Fibroblast of lung (primary cell): ENCODE results near the gene DOCK3.
"Not testable (repeated sequence)": the region's sequence is repeated elsewhere in the genome, so short reads cannot be mapped to it uniquely, and the experiment has no call there.

Experiments
- EZH2 ChIP-seq: IDR thresholded peaks from 2 replicates; pipeline ENCODE4 v1.5.1; 2012; ENCODE audit warnings: low read length, control low read depth, mild to moderate bottlenecking; ENCODE audit errors: missing control alignments
- TF ChIP-seq, protein P1 (sequence below), 2 donors: IDR thresholded peaks in 1 of 2; conservative IDR thresholded peaks in 1 of 2; 1 replicate in 1 of 2; 2 replicates in 1 of 2; pipeline ENCODE4 v1.5.1; 2011 to 2012; ENCODE audit warnings: low read length in 2 of 2, control low read depth in 1 of 2, inconsistent platforms in 1 of 2, low read depth in 1 of 2, mild to moderate bottlenecking in 1 of 2

- TF ChIP-seq, protein P1, sequence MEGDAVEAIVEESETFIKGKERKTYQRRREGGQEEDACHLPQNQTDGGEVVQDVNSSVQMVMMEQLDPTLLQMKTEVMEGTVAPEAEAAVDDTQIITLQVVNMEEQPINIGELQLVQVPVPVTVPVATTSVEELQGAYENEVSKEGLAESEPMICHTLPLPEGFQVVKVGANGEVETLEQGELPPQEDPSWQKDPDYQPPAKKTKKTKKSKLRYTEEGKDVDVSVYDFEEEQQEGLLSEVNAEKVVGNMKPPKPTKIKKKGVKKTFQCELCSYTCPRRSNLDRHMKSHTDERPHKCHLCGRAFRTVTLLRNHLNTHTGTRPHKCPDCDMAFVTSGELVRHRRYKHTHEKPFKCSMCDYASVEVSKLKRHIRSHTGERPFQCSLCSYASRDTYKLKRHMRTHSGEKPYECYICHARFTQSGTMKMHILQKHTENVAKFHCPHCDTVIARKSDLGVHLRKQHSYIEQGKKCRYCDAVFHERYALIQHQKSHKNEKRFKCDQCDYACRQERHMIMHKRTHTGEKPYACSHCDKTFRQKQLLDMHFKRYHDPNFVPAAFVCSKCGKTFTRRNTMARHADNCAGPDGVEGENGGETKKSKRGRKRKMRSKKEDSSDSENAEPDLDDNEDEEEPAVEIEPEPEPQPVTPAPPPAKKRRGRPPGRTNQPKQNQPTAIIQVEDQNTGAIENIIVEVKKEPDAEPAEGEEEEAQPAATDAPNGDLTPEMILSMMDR (conservative IDR thresholded peaks at IDR 0.05 in 1 of 2, IDR thresholded peaks at IDR 0.05 in 1 of 2; ENCODE audit: low read depth in 1 of 2, low read length in 2 of 2): not testable (repeated sequence)
- not testable (repeated sequence) for TF ChIP-seq EZH2
Measured at GRCh38 chr3:50804376-50804775, 129.6 kb downstream of the DOCK3 start.
